ENCODE data around the gene AMIGO3. TPM values are rescaled to one million over a fixed set of nuclear protein-coding genes. Genes with fewer than 3 reads are reported as not detected.

Gene AMIGO3
- total RNA-seq, 1 donor from 2014 or later = 1.0 TPM

Other genes starting within 250 kb of the AMIGO3 start
- gene DAG1, start 249.4 kb downstream of the AMIGO3 start, total RNA-seq = 44.1 and 76.9 TPM in 2 replicates
- under 0.01 and 0.05 TPM in 2 replicates for gene BSN, start 165.2 kb downstream of the AMIGO3 start, total RNA-seq
- gene APEH, start 45.3 kb downstream of the AMIGO3 start, total RNA-seq = 128 and 178 TPM in 2 replicates
- gene MST1, start 30.2 kb downstream of the AMIGO3 start, total RNA-seq = 2.3 and 3.7 TPM in 2 replicates
- gene RNF123, start 30.1 kb downstream of the AMIGO3 start, total RNA-seq = 30.5 and 35.6 TPM in 2 replicates
- gene GMPPB, start 4.3 kb upstream of the AMIGO3 start, total RNA-seq = 39.0 and 50.9 TPM in 2 replicates
- gene IP6K1, start 66.9 kb upstream of the AMIGO3 start, total RNA-seq = 57.3 and 89.1 TPM in 2 replicates
- not detected in 2 replicates for gene CDHR4, start 80.2 kb upstream of the AMIGO3 start, total RNA-seq
- gene INKA1, start 83.6 kb upstream of the AMIGO3 start, total RNA-seq = 14.0 and 28.8 TPM in 2 replicates
- 44.2 and 58.5 TPM in 2 replicates for gene UBA7, start 94.3 kb upstream of the AMIGO3 start, total RNA-seq
- 2.0 and 3.9 TPM in 2 replicates for gene TRAIP, start 136.9 kb upstream of the AMIGO3 start, total RNA-seq
- gene CAMKV, start 150.2 kb upstream of the AMIGO3 start, total RNA-seq = not detected in 2 replicates
- 0.34 and 0.65 TPM in 2 replicates for gene MST1R, start 184.2 kb upstream of the AMIGO3 start, total RNA-seq
- 14.6 and 16.3 TPM in 2 replicates for gene MON1A, start 210.1 kb upstream of the AMIGO3 start, total RNA-seq
- gene RBM6, start 220.5 kb upstream of the AMIGO3 start, total RNA-seq = 34.4 and 60.4 TPM in 2 replicates

Measured in dermis blood vessel endothelial cell (primary cell).